Astrocyte of the cerebellum (primary cell): ENCODE measurements around the gene ATP8A1.

ENCODE experiments used
- DNase-seq: peaks from one replicate; pipeline ENCODE4 v3.0.0-alpha.2; 2011; ENCODE audit warnings: low read depth
- H3K4me3 ChIP-seq: 2 replicates; pipeline ENCODE4 v1.5.1; 2011; ENCODE audit warnings: mild to moderate bottlenecking, low read depth, low read length, moderate library complexity
- CTCF ChIP-seq: IDR thresholded peaks from 2 replicates; pipeline ENCODE4 v1.5.1; 2012; ENCODE audit warnings: low read length, low read depth, moderate library complexity, mild to moderate bottlenecking; ENCODE audit errors: missing control alignments
- in situ Hi-C: cut with HindIII; loops from 2 replicates; pipeline ENCODE4 v1.10.0; 2017; ENCODE audit warnings: low sequenced_read_pairs

The ATP8A1 gene

GRCh38 chr4:42642101-42642797 is 14.7 kb downstream of the ATP8A1 start:
- DNase-seq, result no peak
- no peak overlapping the region for H3K4me3 ChIP-seq
- TF ChIP-seq CTCF, result no peak
- in situ Hi-C loops, result no loop called here

- no peak for DNase-seq
- no peak for TF ChIP-seq CTCF
- in situ Hi-C loops, result no loop called here
- no peak overlapping the region for H3K4me3 ChIP-seq
Observed at GRCh38 chr4:42641656-42642055, 15.2 kb downstream of the ATP8A1 start.

GRCh38 chr4:42641161-42641560 is 15.7 kb downstream of the ATP8A1 start:
- TF ChIP-seq CTCF, result no peak
- no peak overlapping the region for H3K4me3 ChIP-seq
- DNase-seq, result no peak
- in situ Hi-C loops, result no loop called here

- TF ChIP-seq CTCF, result no peak
- H3K4me3 ChIP-seq, result no peak overlapping the region
- in situ Hi-C loops, result no loop called here
- DNase-seq, result no peak
Observed at GRCh38 chr4:42640613-42641012, 16.3 kb downstream of the ATP8A1 start.

- no peak for TF ChIP-seq CTCF
- no peak for DNase-seq
- H3K4me3 ChIP-seq, result no peak overlapping the region
- in situ Hi-C loops, result no loop called here
Observed at GRCh38 chr4:42638993-42639392, 17.9 kb downstream of the ATP8A1 start.

- in situ Hi-C loops, result no loop called here
- DNase-seq, result no peak
- TF ChIP-seq CTCF, result no peak
- no peak overlapping the region for H3K4me3 ChIP-seq
Observed at GRCh38 chr4:42638321-42638720, 18.6 kb downstream of the ATP8A1 start.
